MV-4-11 (cell line): ENCODE results near the gene RNF215.
A peak's percentile ranks its signal among the peaks of the same experiment; 100 is the strongest.
"Not testable (repeated sequence)": the region's sequence is repeated elsewhere in the genome, so short reads cannot be mapped to it uniquely, and the experiment has no call there.

Source experiments
- DNase-seq: peaks from one replicate; lab custom pipeline; 2025; lab: John Stamatoyannopoulos, UW

Gene RNF215

GRCh38 chr22:30357650-30358215 is 29.5 kb downstream of the RNF215 start:
- DNase-seq: no peak

DNA sequence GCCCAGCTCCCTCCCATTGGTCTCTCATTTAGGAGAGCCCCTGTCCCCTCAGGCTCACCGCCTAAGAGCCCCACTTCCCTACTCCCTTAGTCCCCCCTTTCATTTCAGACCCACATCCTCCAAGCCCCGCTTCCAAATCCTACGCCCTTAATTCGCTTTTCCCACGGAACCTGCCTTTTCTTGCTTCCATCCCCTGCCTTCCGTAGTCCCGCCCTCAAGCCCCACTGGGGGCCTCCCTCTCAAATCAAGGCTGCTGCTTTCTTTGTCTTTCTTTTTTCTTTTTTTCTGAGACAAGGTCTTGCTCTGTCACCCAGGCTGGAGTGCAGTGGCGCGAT is 30.0 kb downstream of the RNF215 start:
- no peak for DNase-seq

DNA sequence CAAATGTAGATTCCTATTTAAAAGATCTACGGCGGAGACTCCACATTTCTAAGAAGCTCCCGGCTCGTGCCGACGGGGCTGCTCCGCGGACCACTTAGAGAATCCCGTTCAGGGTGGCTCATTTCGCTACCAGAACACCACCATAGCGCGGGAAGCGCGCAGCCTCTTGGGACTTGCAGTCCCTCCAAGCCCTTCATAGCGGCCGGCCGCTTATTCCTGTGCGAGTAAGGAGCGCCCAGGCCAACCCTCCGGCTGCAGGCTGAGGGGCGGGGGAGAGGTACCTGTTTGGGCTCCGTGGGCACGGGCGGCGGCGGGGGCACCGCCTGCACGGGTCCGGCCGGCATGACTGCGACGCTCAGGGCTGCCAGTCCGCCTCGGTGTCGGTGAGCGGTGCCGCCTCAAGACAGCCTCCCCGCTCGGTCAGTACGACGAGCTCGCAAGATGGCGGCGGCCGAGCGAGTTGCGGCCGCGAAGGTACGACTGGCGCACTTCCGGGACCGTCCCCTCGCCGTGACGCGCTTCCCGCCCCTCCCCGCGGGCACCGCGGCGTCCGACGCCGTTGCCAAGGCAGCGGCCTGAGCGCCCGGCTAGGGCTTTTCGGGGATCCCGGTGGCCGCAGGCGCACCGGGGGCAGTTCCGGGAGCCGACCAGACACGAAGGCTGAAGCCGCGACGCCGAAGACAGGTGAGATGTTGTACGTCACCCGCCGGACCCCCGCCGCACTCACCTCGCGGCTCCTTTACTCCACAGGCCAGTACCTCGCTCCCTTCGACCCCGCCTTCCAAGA is 30.6 kb downstream of the RNF215 start, which contains the start of the genes CCDC157 and SF3A1:
CCDC157 (plus strand) TSS at position 559 of the 787 bp plus-strand sequence. CDS start 8,994 bp downstream, outside the sequence.
SF3A1 (minus strand) TSS at position 446 of the 787 bp plus-strand sequence; CDS start at position 344, 102 bp downstream.
- DNase-seq: peak; percentile 79

DNA sequence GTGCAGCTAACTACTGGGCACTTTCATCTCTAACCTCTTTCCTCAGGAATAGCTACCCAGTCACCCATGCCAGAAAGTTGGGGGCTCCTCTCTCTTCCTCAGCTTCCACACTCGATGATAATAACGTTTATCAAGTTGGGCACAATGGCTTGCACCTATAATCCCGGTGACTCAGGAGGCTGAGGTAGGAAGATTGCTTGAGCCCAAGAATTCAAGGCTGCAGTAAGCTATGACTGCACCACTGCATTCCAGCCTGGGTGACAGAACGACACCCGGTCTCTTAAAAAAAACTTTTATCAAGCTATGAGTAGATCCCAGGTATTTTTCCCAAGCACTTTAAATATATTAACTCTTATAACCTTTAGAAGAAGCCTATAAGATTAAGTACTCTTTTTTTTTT is 32.6 kb downstream of the RNF215 start:
- DNase-seq: no peak

GRCh38 chr22:30351226-30351625 is 36.0 kb downstream of the RNF215 start:
- DNase-seq: no peak

GRCh38 chr22:30348809-30349208 is 38.4 kb downstream of the RNF215 start:
- no peak for DNase-seq

- DNase-seq: no peak
These were observed 38.8 kb downstream of the RNF215 start for GRCh38 chr22:30348404-30348803.

GRCh38 chr22:30347255-30347892 is 39.8 kb downstream of the RNF215 start:
- DNase-seq: no peak

GRCh38 chr22:30344447-30345200 is 42.6 kb downstream of the RNF215 start:
- DNase-seq: no peak

DNA sequence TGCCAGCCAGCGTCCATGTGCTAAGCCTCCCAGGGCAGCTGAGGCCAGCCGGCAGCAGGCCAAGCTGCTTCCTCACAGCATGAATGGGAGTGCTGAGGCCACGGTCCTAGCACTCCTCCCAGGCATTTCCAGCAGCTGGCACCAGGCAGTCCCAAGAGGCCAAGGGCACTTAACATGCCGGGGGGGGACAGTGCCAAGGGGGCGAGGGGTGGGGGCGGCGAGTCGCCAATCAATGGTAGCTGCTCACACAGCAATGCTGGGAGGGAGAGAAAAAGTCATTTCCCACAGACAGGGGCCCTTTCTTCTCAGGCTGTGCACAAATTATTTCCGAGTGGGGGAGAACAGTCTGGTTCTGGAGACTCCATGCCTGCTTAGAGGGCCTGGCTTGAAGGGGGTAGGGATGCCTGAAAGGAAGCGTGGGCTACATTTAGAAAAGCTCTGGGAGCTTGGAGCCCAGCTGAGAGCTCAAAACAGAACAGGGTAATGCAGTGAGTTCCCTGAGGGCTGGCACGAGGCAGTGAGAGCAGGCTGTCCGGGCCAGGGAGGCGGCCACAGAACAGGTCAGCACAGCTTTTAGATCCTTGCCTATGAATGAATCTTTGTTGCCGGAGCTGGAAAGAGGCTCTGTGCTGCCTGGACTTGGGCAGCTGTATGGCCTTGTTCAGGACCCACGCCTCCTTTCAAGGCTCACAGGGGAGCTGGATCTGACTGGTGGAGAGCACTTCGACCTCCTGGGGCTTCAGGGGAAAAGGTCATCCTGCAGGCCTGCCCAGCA is 46.1 kb downstream of the RNF215 start:
- DNase-seq: no peak

DNA sequence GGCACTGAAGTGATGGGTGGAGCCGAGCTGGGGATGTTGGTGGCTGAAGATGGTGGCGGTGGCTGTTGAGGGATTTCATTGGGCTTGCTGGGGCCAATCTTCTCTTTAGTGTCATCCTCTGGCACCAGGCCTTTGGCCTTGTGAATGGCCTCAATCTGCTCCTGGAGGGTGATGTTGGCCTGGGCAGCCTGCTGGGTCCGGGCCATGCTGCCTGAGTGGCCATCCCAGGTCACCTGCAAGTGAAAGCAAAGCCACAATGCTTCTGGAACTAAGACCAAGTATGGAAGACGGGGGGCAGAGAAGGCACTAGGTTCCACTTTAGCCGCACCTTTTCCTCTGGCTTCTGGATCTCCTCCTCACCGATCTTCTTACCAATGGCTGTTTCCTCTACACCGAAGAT is 48.4 kb downstream of the RNF215 start:
- no peak for DNase-seq

- DNase-seq: not testable (repeated sequence)
These were observed 48.9 kb downstream of the RNF215 start for GRCh38 chr22:30338341-30338740.

DNA sequence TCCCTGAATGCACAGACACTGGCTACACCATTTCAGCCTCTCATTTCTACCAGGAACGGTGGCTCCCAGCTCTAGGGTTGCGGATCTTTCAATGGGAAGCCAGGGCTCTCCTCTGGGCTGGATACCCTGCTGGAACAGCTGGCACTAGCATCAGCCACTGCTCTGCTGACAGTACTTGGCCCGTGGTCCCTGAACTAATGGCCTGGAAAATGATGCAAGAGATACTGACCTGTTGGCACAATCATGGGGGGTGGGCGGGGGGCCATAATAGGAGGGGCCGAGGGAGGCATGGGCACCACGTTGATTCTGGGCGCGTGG is 49.8 kb downstream of the RNF215 start:
- DNase-seq: no peak

- DNase-seq: no peak
These were observed 50.3 kb downstream of the RNF215 start for GRCh38 chr22:30336752-30337460.

- no peak for DNase-seq
These were observed 52.0 kb downstream of the RNF215 start for GRCh38 chr22:30335236-30335635.

GRCh38 chr22:30334646-30335045 is 52.6 kb downstream of the RNF215 start:
- DNase-seq: no peak

GRCh38 chr22:30333707-30334087 is 53.5 kb downstream of the RNF215 start:
- DNase-seq: no peak

DNA sequence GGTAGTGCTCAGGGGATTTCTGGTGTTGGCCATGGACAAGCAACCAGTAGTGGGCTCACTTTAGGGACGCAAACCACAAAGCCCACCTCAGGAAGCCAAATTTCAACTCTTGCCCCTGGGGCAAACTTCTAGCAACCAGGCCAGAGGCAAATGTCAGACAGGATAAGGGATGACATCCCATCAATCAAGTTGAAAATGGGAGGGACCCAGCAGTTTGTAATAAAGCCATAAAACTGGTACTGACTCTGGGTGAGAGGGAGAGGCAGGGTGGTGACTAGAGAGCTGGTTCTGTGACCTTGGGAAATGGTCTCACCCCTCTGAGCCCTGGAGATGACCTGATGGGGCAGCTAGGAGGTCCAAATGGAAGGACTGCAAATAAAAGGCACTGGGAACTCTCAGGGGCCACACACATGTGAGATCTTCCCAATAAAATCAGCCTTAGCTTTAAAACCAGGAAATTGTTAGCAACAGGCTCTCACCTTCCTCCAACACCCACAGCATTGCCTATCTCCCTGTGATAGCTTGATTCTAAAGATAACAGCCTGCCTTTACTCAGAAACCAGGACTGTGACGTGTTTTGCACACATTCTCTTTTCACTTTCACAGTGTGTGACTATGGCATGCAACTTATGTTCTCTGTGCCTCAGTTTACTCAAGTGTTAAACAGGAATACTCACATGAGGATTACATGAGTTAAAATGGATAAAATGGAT is 54.1 kb downstream of the RNF215 start:
- no peak for DNase-seq

GRCh38 chr22:30332551-30332950 is 54.7 kb downstream of the RNF215 start:
- DNase-seq: no peak
